ENCODE data around the gene OR4N5. TPM values are rescaled to one million over a fixed set of nuclear protein-coding genes. Genes with fewer than 3 reads are reported as not detected.

The OR4N5 gene
- total RNA-seq = not detected in 2 replicates

GRCh38 chr14:20138520-20138919 is at the start of gene OR4N5:
Gene OR4N5 (plus strand): TSS chr14:20138820. CDS start chr14:20143736, 4,916 bp downstream.

GRCh38 chr14:20110438-20110837 is 28.2 kb upstream of the OR4N5 start, which contains the start of gene OR4K17:
Gene OR4K17 (plus strand): TSS chr14:20110739. CDS start chr14:20117500, 6,761 bp downstream.

GRCh38 chr14:20190596-20190995 is 52.0 kb downstream of the OR4N5 start, which contains the start of gene OR11G2:
Gene OR11G2 (plus strand): TSS chr14:20190896. CDS start chr14:20197438, 6,542 bp downstream.

Other genes with a start within 250 kb of the OR4N5 start
- gene OR4K5, start 218.2 kb upstream of the OR4N5 start, total RNA-seq = not detected in 2 replicates
- not detected in 2 replicates for gene OR4K1, start 207.9 kb upstream of the OR4N5 start, total RNA-seq
- not detected in 2 replicates for gene OR4K15, start 163.2 kb upstream of the OR4N5 start, total RNA-seq
- not detected in 2 replicates for gene OR4Q2, start 136.7 kb upstream of the OR4N5 start, total RNA-seq
- gene OR4K14, start 119.5 kb upstream of the OR4N5 start, total RNA-seq = not detected in 2 replicates
- gene OR4K13, start 102.8 kb upstream of the OR4N5 start, total RNA-seq = not detected in 2 replicates
- not detected in 2 replicates for gene OR4L1, start 78.8 kb upstream of the OR4N5 start, total RNA-seq
- gene OR4K17, start 28.1 kb upstream of the OR4N5 start, total RNA-seq = not detected in 2 replicates
- gene OR11G2, start 52.1 kb downstream of the OR4N5 start, total RNA-seq = not detected in 2 replicates
- gene OR11H6, start 84.9 kb downstream of the OR4N5 start, total RNA-seq = not detected in 2 replicates
- gene OR11H7, start 90.2 kb downstream of the OR4N5 start, total RNA-seq = not detected in 2 replicates
- not detected in 2 replicates for gene OR11H4, start 100.5 kb downstream of the OR4N5 start, total RNA-seq
- gene TTC5, start 167.1 kb downstream of the OR4N5 start, total RNA-seq = 22.5 and 23.1 TPM in 2 replicates
- 35.2 and 36.9 TPM in 2 replicates for gene CCNB1IP1, start 194.5 kb downstream of the OR4N5 start, total RNA-seq
- gene PARP2, start 204.8 kb downstream of the OR4N5 start, total RNA-seq = 4.6 and 11.8 TPM in 2 replicates

Measured in smooth muscle cell of trachea (primary cell).